GM18508 (cell line): ENCODE results near the gene BRAP.
"Not testable (repeated sequence)": the region's sequence is repeated elsewhere in the genome, so short reads cannot be mapped to it uniquely, and the experiment has no call there.

Experiments
- ATAC-seq: cut with Tn5 transposase; IDR thresholded peaks from one replicate; pipeline ENCODE4 v1.9.1; 2021; ENCODE audit warnings: moderate number of reproducible peaks; ENCODE audit not compliant: insufficient read depth, unreplicated experiment

BRAP gene

GRCh38 chr12:111617841-111618240 lies 67.9 kb downstream of the BRAP start:
- ATAC-seq, result not testable (repeated sequence)

DNA sequence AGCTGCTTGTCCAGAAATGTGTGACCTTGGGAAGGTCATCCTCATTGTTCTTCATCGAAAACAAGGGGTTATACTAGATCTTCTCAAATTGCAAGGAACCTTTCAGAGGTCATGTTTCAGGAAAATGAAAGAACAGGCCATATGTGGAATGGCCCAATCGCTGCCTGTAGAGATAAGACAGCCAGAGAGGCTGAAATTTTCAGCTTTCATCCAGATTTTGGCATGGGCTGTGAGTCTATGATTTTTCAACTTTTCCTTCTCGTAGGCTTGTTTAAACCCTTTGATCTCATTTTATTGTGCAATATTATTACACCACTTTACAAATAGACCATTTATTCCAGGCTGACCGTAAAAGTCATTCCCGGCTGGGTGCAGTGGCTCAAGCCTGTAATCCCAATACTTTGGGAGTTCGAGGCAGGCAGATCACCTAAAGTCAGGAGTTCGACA lies 69.6 kb downstream of the BRAP start:
- no peak for ATAC-seq

DNA sequence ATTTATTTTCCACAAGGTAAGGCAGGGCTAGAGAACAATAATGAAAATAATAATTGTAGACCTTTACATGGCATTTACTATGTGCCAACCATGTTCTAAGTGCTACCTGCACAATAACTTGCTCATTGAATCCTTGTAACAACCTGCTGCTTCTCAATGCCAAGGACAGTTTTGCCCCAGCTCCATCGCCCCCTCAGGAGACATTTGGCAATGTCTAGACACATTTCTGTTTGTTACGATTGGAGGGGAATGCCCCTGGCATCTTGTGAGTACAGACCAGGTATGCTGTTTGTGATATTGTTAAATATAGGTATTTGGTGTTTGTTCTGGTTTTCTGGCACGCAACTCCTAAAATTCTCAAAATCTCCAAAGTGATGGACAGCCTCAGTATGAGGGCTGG lies 78.5 kb downstream of the BRAP start:
- no peak for ATAC-seq

GRCh38 chr12:111606767-111607230 lies 79.0 kb downstream of the BRAP start:
- no peak for ATAC-seq

GRCh38 chr12:111605911-111606766 lies 79.6 kb downstream of the BRAP start:
- ATAC-seq, result no peak

DNA sequence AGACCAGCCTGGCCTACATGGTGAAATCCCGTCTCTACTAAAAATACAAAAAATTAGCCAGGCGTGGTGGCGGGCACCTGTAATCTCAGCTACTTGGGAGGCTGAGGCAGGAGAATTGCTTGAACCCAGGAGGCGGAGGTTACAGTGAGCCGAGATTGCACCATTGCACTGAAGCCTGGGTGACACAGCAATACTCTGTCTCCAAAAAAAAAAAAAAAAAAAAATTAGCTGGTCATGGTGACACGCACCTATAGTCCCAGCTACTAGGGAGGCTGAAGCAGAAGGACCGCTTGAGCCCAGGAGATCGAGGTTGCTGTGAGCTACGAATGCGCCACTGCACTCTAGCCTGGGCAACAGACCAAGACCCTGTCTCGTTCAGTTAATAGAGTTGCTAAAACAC lies 82.9 kb downstream of the BRAP start:
- ATAC-seq, result not testable (repeated sequence)

DNA sequence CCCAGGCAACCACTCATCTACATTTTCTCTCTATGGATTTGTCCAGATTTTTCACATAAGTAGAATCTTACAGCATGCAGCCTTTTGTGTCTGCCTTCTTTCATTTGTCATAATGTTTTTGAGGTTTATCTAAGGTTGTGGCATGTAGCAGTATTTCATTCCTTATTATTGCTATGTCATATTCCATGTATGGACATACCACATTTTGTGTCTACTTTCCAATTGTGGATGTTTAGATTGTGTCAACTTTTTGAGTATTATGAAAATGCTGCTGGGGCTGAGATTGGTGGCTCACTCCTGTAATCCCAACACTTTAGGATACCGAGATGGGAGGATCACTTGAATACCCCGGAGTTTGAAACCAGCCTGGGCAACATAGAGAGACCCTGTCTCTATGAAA lies 83.4 kb downstream of the BRAP start:
- ATAC-seq, result no peak

GRCh38 chr12:111600986-111601385 lies 84.8 kb downstream of the BRAP start:
- ATAC-seq, result not testable (repeated sequence)

DNA sequence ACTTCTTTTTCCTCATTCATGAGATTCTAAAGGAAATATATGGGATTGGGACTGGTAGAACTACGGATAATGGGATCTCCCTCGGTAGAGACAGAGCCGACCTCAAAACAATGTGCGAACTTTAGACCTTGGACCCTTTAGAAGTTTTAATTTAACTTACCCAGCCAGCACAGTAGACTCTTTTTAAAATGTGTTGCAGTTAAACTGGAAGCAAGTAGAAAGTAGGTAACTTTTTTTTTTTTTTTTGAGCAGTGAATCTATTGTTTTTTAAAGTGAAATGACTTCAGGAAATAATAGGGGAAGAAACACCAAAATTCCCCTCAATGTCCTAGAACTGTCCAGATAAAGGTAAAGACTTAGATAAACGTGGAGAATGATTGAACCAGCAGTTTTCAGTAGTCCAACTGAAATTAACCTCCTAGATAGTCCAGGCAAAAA lies 85.5 kb downstream of the BRAP start:
- ATAC-seq, result no peak

GRCh38 chr12:111599453-111600204 lies 86.1 kb downstream of the BRAP start:
- ATAC-seq, result no peak

DNA sequence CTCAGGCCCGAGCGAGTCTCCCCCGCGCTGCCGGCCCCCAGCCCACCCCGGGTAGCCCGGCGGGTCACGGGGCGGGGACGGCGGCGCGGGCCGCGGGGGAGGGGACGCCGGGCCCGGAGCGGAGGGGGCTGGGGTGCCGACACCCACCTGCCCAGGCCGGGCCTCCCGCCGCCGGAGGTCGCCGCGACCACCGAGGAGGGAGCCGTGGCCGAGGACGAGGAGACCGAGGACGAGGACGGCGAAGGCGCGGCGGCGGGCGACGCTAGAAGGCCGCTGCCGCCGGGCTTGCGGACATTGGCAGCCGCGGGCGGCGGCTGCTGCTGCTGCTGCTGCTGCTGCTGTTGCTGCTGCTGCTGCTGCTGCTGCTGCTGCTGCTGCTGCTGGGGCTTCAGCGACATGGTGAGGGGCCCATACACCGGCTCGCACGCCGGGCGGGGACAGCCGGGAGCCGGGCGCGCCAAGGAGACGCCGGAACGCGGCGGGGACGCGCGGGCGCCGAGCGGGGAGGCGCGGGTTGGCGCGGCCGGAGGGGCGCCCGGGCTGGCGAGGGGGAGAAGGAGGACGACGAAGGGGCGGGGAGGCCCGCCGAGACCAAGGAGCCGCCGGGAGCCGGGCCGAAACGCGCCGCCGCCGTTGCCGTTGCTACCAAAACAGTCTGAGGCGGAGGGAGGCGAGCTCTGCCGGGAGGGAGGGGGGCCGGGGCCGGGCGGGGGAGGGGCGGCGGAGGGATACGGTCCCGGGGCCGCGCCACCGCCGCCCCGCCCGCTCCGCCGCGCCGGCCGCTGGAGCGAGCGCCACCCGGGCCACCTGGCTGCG lies 86.9 kb downstream of the BRAP start, which contains the start of gene ATXN2:
TSS of gene ATXN2 (minus strand) at position 679 of the 816 bp plus-strand sequence. CDS start at position 398, 281 bp downstream.
- ATAC-seq, result no peak

DNA sequence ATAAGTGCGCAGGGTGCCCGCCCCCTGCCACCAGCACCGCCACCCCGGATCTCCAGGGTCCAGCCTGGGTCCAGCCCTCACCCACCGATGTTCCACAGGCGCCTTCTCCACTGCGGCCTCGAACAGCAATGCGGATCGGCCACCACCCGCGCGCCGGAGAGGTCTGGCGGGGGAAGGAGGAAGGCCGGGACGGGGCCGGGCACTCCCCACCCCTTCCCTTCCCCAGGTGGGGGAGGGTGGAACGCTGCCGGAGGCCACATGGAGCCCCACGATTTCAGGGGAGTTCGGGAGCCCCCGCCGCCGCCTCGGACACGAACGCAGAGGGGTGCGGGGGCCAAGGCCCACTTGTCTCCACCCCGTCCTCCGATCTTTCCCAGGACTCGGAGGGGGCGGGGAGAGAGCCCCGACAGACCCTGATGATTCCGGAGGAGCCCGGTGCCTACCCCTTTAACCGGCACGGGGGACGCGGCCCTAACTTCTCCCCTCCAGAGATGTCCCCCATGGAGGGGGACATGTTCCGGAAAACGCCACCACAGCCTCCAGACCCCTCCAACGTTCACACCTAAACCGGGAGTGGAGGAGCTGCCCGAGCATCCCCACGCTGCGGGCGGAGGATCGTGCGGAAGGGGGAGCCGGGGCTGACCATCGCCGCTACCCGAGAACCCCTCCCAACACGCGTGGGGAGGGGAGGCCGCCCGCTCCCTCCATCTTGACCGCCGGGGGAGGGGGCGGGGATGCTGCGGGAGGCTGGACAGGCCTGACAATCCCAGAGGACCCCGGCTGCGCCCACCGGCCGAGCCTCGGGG lies 87.7 kb downstream of the BRAP start:
- ATAC-seq, result no peak

DNA sequence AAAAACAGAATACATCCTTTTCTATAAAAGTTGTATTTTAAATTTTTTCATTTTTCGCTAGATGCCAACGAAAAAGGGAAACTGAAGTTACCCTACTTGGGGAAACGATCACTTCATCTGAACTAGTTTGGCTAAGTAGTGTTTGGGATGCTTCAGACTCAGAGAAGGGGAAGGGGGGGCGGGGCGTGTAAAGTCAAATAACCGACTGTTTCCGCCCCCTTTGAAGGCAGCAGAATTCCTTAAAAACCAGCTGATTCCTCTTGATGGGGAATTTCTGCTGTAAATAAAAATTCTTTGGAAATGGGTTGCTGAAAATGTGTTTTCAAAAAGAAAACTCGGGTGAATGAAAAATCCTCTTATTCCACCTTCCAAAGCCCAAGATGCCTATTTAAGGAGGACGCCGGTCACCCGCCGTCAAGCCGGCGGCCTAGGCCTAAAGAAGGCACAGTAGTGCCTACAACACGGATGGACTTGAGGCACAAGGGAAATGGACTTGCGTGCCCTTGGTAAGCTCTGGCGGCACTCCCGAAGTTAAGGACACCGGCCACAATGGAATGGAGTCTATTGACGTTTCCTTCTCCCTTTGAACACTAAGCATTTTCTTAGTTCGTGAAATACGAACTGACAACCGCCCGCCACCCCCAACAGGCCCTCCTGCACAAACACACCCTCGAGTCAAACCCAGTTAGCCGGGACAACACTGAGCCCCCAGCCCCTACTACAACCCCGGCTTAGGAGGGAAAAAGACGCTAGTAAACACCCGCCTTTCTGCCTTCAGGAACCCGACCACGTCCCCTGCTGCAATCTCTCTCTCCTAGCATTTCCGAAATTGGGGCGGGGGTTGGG lies 88.5 kb downstream of the BRAP start:
- no peak for ATAC-seq

DNA sequence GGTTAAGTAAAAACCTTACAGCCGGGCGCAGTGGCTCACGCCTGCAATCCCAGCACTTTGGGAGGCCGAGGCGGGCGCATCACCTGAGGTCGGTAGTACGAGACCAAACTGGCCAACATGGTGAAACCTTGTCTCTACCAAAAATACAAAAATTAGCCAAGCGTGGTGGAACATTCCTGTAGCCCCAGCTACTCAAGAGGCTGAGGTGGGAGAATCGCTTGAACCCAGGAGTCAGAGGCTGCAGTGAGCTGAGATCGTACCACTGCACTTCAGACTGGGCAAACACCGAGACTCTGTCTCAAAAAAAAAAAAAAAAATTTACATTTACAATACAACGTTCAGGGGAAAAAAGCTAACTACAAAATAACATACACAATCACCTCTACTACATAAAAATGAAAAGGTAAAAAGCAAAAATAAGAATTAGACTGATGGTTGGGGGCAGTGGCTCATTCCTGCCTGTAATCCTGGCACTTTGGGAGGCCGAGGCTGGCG lies 90.4 kb downstream of the BRAP start:
- ATAC-seq, result not testable (repeated sequence)
